Measurements from ENCODE around the gene INAFM1.
"Not testable (repeated sequence)": the region's sequence is repeated elsewhere in the genome, so short reads cannot be mapped to it uniquely, and the experiment has no call there.

INAFM1 gene

DNA sequence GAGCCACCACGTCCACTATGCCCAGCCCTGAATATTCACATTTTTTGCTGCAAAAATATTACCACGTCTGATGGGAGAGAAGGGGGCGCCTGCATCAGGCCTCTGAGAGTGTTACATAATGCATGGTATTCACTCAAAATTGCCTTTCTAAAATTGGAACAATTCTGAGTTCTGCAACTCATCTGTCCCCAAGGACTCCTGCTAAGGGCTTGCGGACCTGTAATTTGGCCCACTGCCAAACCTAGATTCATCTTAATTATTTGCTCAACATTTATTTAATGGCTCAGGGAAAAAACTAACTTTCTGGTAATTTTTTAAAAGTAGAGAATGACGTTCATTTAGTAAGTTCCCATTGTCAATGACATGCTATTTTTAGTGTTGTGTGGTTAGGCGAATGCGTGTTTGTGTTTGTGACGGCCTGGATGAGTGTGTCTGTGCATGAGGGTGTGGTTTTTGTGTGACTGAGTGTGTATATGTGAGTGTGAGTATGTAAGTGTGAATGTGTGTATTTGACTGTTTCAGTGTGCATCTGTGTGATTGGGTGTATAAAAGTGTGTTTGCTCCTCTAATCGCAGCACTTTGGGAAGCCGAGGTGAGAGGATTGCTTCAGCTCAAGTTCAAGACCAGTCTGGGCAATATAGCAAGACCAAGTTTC is 8.8 kb downstream of the INAFM1 start:
- no peak overlapping the region for H3K4me3 ChIP-seq (ENCODE audit: low read depth, low read length)
- TF ChIP-seq, protein P1, sequence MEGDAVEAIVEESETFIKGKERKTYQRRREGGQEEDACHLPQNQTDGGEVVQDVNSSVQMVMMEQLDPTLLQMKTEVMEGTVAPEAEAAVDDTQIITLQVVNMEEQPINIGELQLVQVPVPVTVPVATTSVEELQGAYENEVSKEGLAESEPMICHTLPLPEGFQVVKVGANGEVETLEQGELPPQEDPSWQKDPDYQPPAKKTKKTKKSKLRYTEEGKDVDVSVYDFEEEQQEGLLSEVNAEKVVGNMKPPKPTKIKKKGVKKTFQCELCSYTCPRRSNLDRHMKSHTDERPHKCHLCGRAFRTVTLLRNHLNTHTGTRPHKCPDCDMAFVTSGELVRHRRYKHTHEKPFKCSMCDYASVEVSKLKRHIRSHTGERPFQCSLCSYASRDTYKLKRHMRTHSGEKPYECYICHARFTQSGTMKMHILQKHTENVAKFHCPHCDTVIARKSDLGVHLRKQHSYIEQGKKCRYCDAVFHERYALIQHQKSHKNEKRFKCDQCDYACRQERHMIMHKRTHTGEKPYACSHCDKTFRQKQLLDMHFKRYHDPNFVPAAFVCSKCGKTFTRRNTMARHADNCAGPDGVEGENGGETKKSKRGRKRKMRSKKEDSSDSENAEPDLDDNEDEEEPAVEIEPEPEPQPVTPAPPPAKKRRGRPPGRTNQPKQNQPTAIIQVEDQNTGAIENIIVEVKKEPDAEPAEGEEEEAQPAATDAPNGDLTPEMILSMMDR (IDR thresholded peaks at IDR 0.05; ENCODE audit: control insufficient read depth, extremely low read depth, insufficient read depth): no peak
- DNase-seq (ENCODE audit: low read depth): no peak

DNA sequence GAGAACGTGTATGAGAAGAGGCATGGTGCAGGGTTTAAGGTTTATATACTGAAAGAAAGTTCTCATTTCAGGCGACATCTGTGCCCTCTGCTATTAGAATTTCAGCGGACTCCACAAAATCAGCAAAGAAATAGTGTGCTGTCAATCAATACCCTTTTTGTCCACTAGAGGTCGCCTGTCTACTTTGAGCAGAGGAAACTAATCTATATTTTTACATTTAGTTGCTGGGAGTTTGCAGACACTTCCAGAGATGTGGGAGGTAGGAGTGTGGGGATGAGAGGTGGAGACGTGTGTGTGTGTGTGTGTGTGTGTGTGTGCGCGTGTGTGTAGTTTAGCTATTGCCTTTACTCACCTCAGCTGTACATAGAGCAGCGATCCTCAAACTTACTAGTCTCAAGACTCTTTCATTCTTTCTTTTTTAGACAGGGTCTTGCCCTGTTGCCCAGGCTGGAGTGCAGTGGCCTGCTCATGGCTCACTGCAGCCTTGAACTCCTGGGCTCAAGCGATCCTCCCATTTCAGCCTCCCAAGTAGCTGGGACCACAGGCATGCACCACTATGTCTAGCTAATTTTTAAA is 9.7 kb downstream of the INAFM1 start:
- no peak for DNase-seq (ENCODE audit: low read depth)
- H3K4me3 ChIP-seq (ENCODE audit: low read depth, low read length): no peak overlapping the region
- TF ChIP-seq, protein P1 (IDR thresholded peaks at IDR 0.05; ENCODE audit: control insufficient read depth, extremely low read depth, insufficient read depth): peak; percentile 61

- TF ChIP-seq, protein P1 (IDR thresholded peaks at IDR 0.05; ENCODE audit: control insufficient read depth, extremely low read depth, insufficient read depth): peak; percentile 55
- peak; percentile 32 for DNase-seq (ENCODE audit: low read depth)
- H3K4me3 ChIP-seq (ENCODE audit: low read depth, low read length): no peak overlapping the region
These were observed 21.4 kb downstream of the INAFM1 start for GRCh38 chr19:47296036-47296435.

DNA sequence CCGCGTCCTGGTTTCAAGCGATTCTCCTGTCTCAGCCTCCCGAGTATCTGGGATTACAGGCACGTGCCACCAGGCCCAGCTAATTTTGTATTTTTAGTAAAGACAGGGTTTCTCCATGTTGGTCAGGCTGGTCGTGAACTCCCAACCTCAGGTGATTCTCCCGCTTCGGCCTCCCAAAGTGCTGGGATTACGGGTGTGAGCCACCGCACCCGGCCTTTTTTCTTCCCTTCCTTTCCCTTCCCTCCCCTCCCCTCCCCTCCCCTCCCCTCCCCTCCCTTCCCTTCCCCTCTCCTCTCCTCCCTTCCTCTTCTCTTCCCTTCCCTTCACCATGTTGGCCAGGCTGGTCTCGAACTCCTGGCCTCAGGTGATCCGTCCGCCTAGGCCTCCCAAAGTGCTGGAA is 26.2 kb downstream of the INAFM1 start:
- not testable (repeated sequence) for DNase-seq (ENCODE audit: low read depth); H3K4me3 ChIP-seq (ENCODE audit: low read depth, low read length)

DNA sequence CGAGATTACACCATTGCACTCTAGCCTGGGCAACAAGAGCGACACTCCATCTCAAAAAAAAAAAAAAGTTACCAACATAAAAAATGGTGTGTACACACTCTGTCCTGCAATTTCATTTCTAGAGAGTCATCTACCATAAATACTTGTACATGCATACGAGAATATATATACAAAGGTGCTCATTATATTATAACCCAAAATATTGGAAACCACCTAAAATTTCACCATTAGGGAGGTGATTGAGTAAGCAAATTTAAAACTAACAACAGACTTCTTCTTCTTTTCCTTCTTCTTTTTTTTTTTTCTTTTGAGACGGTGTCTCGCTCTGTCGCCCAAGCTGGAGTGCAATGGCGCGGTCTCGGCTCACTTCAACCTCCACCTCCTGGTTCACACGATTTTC is 27.6 kb downstream of the INAFM1 start:
- TF ChIP-seq, protein P1 (IDR thresholded peaks at IDR 0.05; ENCODE audit: control insufficient read depth, extremely low read depth, insufficient read depth): no peak
- no peak overlapping the region for H3K4me3 ChIP-seq (ENCODE audit: low read depth, low read length)
- DNase-seq (ENCODE audit: low read depth): no peak

DNA sequence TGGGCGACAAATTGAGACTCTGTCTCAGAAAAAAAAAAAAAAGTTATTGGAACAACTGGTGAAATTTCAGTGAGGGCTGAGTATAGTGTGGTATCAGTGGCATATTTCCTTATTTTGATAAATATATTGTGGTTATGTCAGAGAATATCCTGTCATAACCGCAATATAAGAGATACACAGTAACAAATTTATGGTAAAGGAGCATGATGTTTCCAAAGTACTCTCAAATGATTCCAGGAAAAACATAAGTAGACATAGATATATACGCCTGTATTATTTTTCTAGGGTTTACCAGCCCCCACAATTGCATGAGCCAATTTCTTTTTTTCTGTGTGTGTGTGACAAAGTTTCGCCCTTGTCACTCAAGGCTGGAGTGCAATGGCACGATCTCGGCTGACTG is 29.3 kb downstream of the INAFM1 start:
- TF ChIP-seq, protein P1 (IDR thresholded peaks at IDR 0.05; ENCODE audit: control insufficient read depth, extremely low read depth, insufficient read depth): no peak
- no peak for DNase-seq (ENCODE audit: low read depth)
- no peak overlapping the region for H3K4me3 ChIP-seq (ENCODE audit: low read depth, low read length)

GRCh38 chr19:47305309-47305751 is 30.6 kb downstream of the INAFM1 start:
- peak; percentile 10 for DNase-seq (ENCODE audit: low read depth)
- TF ChIP-seq, protein P1 (IDR thresholded peaks at IDR 0.05; ENCODE audit: control insufficient read depth, extremely low read depth, insufficient read depth): peak; percentile 77
- H3K4me3 ChIP-seq (ENCODE audit: low read depth, low read length): no peak overlapping the region

All from LNCaP clone FGC (cell line).